Right atrium auricular region (tissue), 2 donors: ENCODE measurements around the gene RBKS. TPM values are rescaled to one million over a fixed set of nuclear protein-coding genes. Genes with fewer than 3 reads are reported as not detected.
A peak's percentile ranks its signal among the peaks of the same experiment; 100 is the strongest.

ENCODE experiments used
- DNase-seq: peaks from one replicate; pipeline ENCODE4 v3.0.0-alpha.2; 2019; ENCODE audit warnings: low spot score
- H3K27ac ChIP-seq, 2 donors: fragments of 200-600 bp; sonication (generic); 1 replicate in 1 of 2; 2 replicates in 1 of 2; pipeline ENCODE4 v1.5.1; 2016 to 2019
- H3K27me3 ChIP-seq, 2 donors: fragments of 200-600 bp; sonication (generic); one replicate each; pipeline versions ENCODE4 v1.5.1 to v1.6.0; 2017 to 2019
- H3K36me3 ChIP-seq: fragments of 200-600 bp; sonication (generic); one replicate; pipeline ENCODE4 v1.5.1; 2016
- H3K4me1 ChIP-seq, 2 donors: fragments of 200-600 bp; sonication (generic); one replicate each; pipeline versions ENCODE4 v1.5.1 to v1.6.0; 2017 to 2019
- H3K4me3 ChIP-seq, 2 donors: fragments of 200-600 bp; sonication (generic); 1 replicate in 1 of 2; 2 replicates in 1 of 2; pipeline ENCODE4 v1.5.1; 2017 to 2019; ENCODE audit warnings: mild to moderate bottlenecking in 1 of 2, moderate library complexity in 1 of 2
- H3K9me3 ChIP-seq, 2 donors: fragments of 200-600 bp; sonication (generic); one replicate each; pipeline ENCODE4 v1.5.1; 2019
- total RNA-seq, 2 donors: library from RNA; depleted of rRNA; stranded (reverse); fragments of >200 nt; gene quantifications; one replicate each; pipeline ENCODE4 v1.1.0, GENCODE V29; 2016
- TF ChIP-seq, protein P1 (sequence below), 2 donors: fragments of 200-600 bp; sonication (generic); IDR thresholded peaks; one replicate each; pipeline ENCODE4 v1.5.1; 2019; ENCODE audit warnings: antibody characterized with exemption in 2 of 2

The RBKS gene
- total RNA-seq, 2 donors from 2014 or later = 1.6 to 2.1 TPM

DNA sequence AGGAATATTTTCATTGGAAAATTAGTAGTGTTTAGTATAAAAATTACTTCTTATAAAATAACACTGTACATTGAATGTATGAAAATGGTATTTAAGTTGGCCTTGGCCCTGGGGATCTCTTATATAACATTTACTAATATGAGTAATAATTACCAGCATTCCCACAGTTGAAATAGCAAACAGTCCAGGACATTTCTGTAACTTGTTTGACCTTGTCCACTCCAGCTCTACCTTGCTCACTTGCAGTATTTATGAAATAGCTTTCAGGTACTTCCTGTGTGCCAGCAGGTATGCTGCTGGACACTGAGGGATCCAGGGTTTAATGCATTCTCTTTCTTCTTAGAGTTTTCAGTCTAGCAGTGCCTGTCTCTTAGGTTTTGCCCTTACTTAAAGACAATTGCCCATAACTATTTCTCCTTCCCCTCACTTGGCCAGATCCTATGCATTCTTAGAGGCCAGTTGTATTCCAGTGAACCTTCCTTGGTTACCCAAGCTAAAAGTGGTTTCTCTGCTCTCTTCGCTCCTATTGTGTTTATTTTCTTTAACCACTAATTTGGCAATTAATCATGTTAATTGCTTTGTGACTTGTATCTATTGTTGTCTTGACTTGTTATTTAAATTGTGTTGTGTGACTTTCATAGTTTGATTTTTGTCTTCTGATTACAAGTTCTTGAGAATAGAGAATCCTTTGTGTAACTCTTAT is 26.3 kb upstream of the RBKS start:
- H3K4me3 ChIP-seq = no peak overlapping the region
- H3K36me3 ChIP-seq = no peaks in the 10 kb centered on the region
- peaks cover 0 to 53% of the 10 kb centered on the region in 2 donors for H3K4me1 ChIP-seq
- H3K9me3 ChIP-seq = no peaks in the 10 kb centered on the region
- H3K27me3 ChIP-seq = no peaks in the 10 kb centered on the region
- no peak for DNase-seq
- TF ChIP-seq, protein P1, sequence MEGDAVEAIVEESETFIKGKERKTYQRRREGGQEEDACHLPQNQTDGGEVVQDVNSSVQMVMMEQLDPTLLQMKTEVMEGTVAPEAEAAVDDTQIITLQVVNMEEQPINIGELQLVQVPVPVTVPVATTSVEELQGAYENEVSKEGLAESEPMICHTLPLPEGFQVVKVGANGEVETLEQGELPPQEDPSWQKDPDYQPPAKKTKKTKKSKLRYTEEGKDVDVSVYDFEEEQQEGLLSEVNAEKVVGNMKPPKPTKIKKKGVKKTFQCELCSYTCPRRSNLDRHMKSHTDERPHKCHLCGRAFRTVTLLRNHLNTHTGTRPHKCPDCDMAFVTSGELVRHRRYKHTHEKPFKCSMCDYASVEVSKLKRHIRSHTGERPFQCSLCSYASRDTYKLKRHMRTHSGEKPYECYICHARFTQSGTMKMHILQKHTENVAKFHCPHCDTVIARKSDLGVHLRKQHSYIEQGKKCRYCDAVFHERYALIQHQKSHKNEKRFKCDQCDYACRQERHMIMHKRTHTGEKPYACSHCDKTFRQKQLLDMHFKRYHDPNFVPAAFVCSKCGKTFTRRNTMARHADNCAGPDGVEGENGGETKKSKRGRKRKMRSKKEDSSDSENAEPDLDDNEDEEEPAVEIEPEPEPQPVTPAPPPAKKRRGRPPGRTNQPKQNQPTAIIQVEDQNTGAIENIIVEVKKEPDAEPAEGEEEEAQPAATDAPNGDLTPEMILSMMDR (IDR thresholded peaks at IDR 0.05) = no peak
- H3K27ac ChIP-seq = peak overlapping the region; percentile 31 to 42

- peak overlapping the region; percentile 31 to 42 for H3K27ac ChIP-seq
- no peak overlapping the region for H3K4me3 ChIP-seq
- H3K4me1 ChIP-seq = peaks cover 0 to 51% of the 10 kb centered on the region in 2 donors
- TF ChIP-seq, protein P1 (IDR thresholded peaks at IDR 0.05) = no peak
- H3K36me3 ChIP-seq = no peaks in the 10 kb centered on the region
- DNase-seq = no peak
- H3K9me3 ChIP-seq = no peaks in the 10 kb centered on the region
- no peaks in the 10 kb centered on the region for H3K27me3 ChIP-seq
Observed at GRCh38 chr2:27915874-27916273, 25.7 kb upstream of the RBKS start.

- DNase-seq = no peak
- peak overlapping the region; percentile 42 to 66 for H3K27ac ChIP-seq
- no peaks in the 10 kb centered on the region for H3K9me3 ChIP-seq
- H3K4me1 ChIP-seq = peaks cover 0 to 44% of the 10 kb centered on the region in 2 donors
- H3K27me3 ChIP-seq = no peaks in the 10 kb centered on the region
- TF ChIP-seq, protein P1 (IDR thresholded peaks at IDR 0.05) = no peak
- H3K36me3 ChIP-seq = no peaks in the 10 kb centered on the region
- no peak overlapping the region for H3K4me3 ChIP-seq
Observed at GRCh38 chr2:27915191-27915590, 25.0 kb upstream of the RBKS start.

- no peak for DNase-seq
- TF ChIP-seq, protein P1 (IDR thresholded peaks at IDR 0.05) = no peak
- H3K36me3 ChIP-seq = no peaks in the 10 kb centered on the region
- peak overlapping the region; percentile 42 to 66 for H3K27ac ChIP-seq
- no peaks in the 10 kb centered on the region for H3K9me3 ChIP-seq
- peaks cover 0 to 40% of the 10 kb centered on the region in 2 donors for H3K4me1 ChIP-seq
- no peaks in the 10 kb centered on the region for H3K27me3 ChIP-seq
- H3K4me3 ChIP-seq = no peak overlapping the region
Observed at GRCh38 chr2:27914805-27915175, 24.6 kb upstream of the RBKS start.

DNA sequence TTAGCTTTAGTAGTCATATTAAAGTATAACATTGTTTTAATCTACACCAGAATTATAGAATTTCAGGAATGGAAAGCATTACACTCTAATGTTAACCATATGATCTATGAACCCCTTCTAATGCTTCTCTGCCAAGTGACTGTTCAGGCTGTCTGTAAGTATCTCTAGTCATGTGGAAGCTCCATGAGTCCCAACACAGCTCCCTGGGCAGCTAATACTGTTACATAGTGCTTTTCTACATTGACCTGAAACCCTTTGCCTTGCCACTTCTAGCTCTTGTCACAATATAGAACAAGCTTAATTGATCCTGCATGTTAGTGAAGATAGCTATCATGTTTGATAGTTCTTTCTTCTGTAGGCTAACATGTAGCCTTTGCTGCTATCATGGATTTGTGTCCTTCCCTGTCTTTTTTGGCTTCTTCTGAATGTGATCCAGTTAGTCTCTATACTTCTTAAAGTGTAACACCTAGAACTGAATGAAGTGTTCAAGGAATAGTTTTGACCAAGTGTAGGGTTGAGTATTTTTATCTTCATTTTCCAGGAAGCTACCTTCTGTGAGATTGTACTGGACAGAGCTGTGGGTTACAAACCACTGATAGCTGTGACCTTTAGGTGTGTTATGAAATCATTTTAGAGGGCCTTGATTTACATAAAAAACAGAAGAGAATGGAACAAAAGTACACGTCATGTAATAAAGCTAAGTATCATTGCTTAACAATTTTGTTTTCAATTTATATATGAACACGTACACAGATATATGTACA is 24.0 kb upstream of the RBKS start:
- no peak for DNase-seq
- no peaks in the 10 kb centered on the region for H3K27me3 ChIP-seq
- H3K36me3 ChIP-seq = no peaks in the 10 kb centered on the region
- TF ChIP-seq, protein P1 (IDR thresholded peaks at IDR 0.05) = no peak
- H3K27ac ChIP-seq = peak overlapping the region; percentile 42 to 66
- peaks cover 0 to 36% of the 10 kb centered on the region in 2 donors for H3K4me1 ChIP-seq
- H3K9me3 ChIP-seq = no peaks in the 10 kb centered on the region
- no peak overlapping the region for H3K4me3 ChIP-seq
